Measurements from ENCODE around the gene ANKRD45.
"Not testable (repeated sequence)": the region's sequence is repeated elsewhere in the genome, so short reads cannot be mapped to it uniquely, and the experiment has no call there.

Gene ANKRD45

GRCh38 chr1:173568483-173568882 lies 101.2 kb downstream of the ANKRD45 start:
- DNase-seq = no peak

- not testable (repeated sequence) for DNase-seq
Measured at GRCh38 chr1:173563846-173564245, 105.8 kb downstream of the ANKRD45 start.

- no peak for DNase-seq
Measured at GRCh38 chr1:173562813-173563212, 106.8 kb downstream of the ANKRD45 start.

- DNase-seq = no peak
Measured at GRCh38 chr1:173561263-173561662, 108.4 kb downstream of the ANKRD45 start.

GRCh38 chr1:173560285-173560880 lies 109.3 kb downstream of the ANKRD45 start:
- DNase-seq = no peak
